NCI-H1417 treated with DMSO at 0.1 percent for 48 hours (cell line): Measurements from ENCODE around the gene TMEM134.
"Not testable (repeated sequence)": the region's sequence is repeated elsewhere in the genome, so short reads cannot be mapped to it uniquely, and the experiment has no call there.

Experiments
- DNase-seq: peaks from one replicate; lab custom pipeline; 2025; lab: John Stamatoyannopoulos, UW

Gene TMEM134

GRCh38 chr11:67438158-67438902 lies 30.7 kb downstream of the TMEM134 start:
- no peak for DNase-seq

GRCh38 chr11:67437809-67438157 lies 31.3 kb downstream of the TMEM134 start:
- DNase-seq, result no peak

- DNase-seq, result no peak
Measured at GRCh38 chr11:67437082-67437808, 31.8 kb downstream of the TMEM134 start, which contains the start of gene PTPRCAP. Gene PTPRCAP, minus strand, starts transcription at chr11:67437682. Its CDS starts 63 bp downstream, at chr11:67437619.

- no peak for DNase-seq
Measured at GRCh38 chr11:67436459-67437081, 32.5 kb downstream of the TMEM134 start.

- DNase-seq, result no peak
Measured at GRCh38 chr11:67435727-67436458, 33.2 kb downstream of the TMEM134 start.

GRCh38 chr11:67435031-67435726 lies 33.9 kb downstream of the TMEM134 start:
- DNase-seq, result no peak

GRCh38 chr11:67434395-67434881 lies 34.6 kb downstream of the TMEM134 start:
- DNase-seq, result no peak

- DNase-seq, result no peak
Measured at GRCh38 chr11:67433536-67434394, 35.3 kb downstream of the TMEM134 start.

- no peak for DNase-seq
Measured at GRCh38 chr11:67432655-67433349, 36.2 kb downstream of the TMEM134 start.

GRCh38 chr11:67431346-67432249 lies 37.5 kb downstream of the TMEM134 start:
- no peak for DNase-seq

GRCh38 chr11:67429722-67430121 lies 39.3 kb downstream of the TMEM134 start:
- DNase-seq, result no peak

GRCh38 chr11:67429038-67429668 lies 39.9 kb downstream of the TMEM134 start:
- no peak for DNase-seq

- DNase-seq, result peak; percentile 91
Measured at GRCh38 chr11:67428052-67429001, 40.7 kb downstream of the TMEM134 start, which contains the start of gene RPS6KB2. Gene RPS6KB2, plus strand, starts transcription at chr11:67428494. Its CDS starts 52 bp downstream, at chr11:67428546.

GRCh38 chr11:67427364-67427859 lies 41.6 kb downstream of the TMEM134 start:
- not testable (repeated sequence) for DNase-seq

- no peak for DNase-seq
Measured at GRCh38 chr11:67423891-67424613, 45.0 kb downstream of the TMEM134 start.

- DNase-seq, result no peak
Measured at GRCh38 chr11:67423466-67423865, 45.6 kb downstream of the TMEM134 start.
